B cell (primary cell): ENCODE results near the gene C14orf180.

Source experiments
- EZH2 ChIP-seq: IDR thresholded peaks from 2 replicates; pipeline ENCODE4 v1.6.1; 2012; ENCODE audit warnings: borderline replicate concordance, low read depth, mild to moderate bottlenecking, moderate library complexity, low read length; ENCODE audit not compliant: insufficient read depth, poor library complexity, severe bottlenecking
- TF ChIP-seq, protein P1 (sequence below): fragments of 200-600 bp; IDR thresholded peaks from one replicate; pipeline ENCODE4 v1.8.0; 2022; ENCODE audit warnings: antibody characterized with exemption, mild to moderate bottlenecking

DNA sequence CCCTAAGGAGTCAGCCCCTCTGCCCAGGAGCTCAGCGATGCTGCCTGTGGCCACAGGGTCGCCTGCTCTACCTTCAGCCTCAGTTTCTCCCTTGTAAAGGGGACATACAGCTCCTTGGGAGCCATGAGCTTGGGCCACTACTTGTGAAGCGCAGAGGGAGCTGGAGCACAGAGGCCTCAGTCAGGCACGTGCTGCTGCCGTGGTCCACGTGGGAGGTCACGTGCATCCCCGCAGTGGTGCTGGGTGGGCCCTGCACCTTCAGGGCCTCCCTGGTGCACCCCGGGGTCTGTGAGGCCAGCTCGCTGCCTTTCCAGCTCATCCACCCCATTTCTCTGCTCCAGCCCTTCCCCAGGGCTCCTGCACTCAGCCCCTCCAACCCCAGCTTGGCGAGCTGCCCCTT lies 10.9 kb upstream of the C14orf180 start:
- TF ChIP-seq, protein P1, sequence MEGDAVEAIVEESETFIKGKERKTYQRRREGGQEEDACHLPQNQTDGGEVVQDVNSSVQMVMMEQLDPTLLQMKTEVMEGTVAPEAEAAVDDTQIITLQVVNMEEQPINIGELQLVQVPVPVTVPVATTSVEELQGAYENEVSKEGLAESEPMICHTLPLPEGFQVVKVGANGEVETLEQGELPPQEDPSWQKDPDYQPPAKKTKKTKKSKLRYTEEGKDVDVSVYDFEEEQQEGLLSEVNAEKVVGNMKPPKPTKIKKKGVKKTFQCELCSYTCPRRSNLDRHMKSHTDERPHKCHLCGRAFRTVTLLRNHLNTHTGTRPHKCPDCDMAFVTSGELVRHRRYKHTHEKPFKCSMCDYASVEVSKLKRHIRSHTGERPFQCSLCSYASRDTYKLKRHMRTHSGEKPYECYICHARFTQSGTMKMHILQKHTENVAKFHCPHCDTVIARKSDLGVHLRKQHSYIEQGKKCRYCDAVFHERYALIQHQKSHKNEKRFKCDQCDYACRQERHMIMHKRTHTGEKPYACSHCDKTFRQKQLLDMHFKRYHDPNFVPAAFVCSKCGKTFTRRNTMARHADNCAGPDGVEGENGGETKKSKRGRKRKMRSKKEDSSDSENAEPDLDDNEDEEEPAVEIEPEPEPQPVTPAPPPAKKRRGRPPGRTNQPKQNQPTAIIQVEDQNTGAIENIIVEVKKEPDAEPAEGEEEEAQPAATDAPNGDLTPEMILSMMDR, result no peak
- no peak for TF ChIP-seq EZH2
